GM23248 (cell line): ENCODE data around the gene STK38. TPM values are rescaled to one million over a fixed set of nuclear protein-coding genes. Genes with fewer than 3 reads are reported as not detected.
"Not testable (repeated sequence)": the region's sequence is repeated elsewhere in the genome, so short reads cannot be mapped to it uniquely, and the experiment has no call there.

ENCODE experiments used
- DNase-seq: peaks from one replicate; pipeline ENCODE4 v3.0.0-alpha.2; 2015
- H2AFZ ChIP-seq: fragments of 200-600 bp; sonication (generic); 2 replicates; pipeline ENCODE4 v1.6.1; 2016; ENCODE audit warnings: antibody characterized with exemption
- H3F3A ChIP-seq: fragments of 200-600 bp; sonication (generic); 2 replicates; pipeline ENCODE4 v1.6.1; 2016; ENCODE audit warnings: mild to moderate bottlenecking, antibody characterized with exemption, mixed run types; ENCODE audit not compliant: insufficient read depth
- H3K27ac ChIP-seq: fragments of 200-600 bp; sonication (generic); 2 replicates; pipeline ENCODE4 v1.5.1; 2016; ENCODE audit warnings: mild to moderate bottlenecking
- H3K27me3 ChIP-seq: fragments of 200-600 bp; sonication (generic); replicated peaks from 2 replicates; pipeline ENCODE4 v1.6.1; 2016; ENCODE audit warnings: mild to moderate bottlenecking; ENCODE audit not compliant: insufficient read depth
- H3K36me3 ChIP-seq: fragments of 200-600 bp; sonication (generic); 2 replicates; pipeline ENCODE4 v1.6.1; 2016; ENCODE audit warnings: low read depth, mild to moderate bottlenecking
- H3K4me1 ChIP-seq: fragments of 200-600 bp; sonication (generic); 2 replicates; pipeline ENCODE4 v1.6.1; 2016; ENCODE audit warnings: mild to moderate bottlenecking; ENCODE audit not compliant: insufficient read depth
- H3K4me2 ChIP-seq: fragments of 200-600 bp; sonication (generic); one replicate; pipeline ENCODE4 v1.6.1; 2016; ENCODE audit warnings: mild to moderate bottlenecking; ENCODE audit not compliant: unreplicated experiment
- H3K4me3 ChIP-seq: fragments of 200-600 bp; sonication (generic); 2 replicates; pipeline ENCODE4 v1.5.1; 2016; ENCODE audit warnings: mild to moderate bottlenecking
- H3K79me2 ChIP-seq: fragments of 200-600 bp; sonication (generic); 2 replicates; pipeline ENCODE4 v1.6.1; 2016; ENCODE audit warnings: mild to moderate bottlenecking; ENCODE audit not compliant: insufficient read depth
- H3K9ac ChIP-seq: fragments of 200-600 bp; sonication (generic); 2 replicates; pipeline ENCODE4 v1.6.1; 2016; ENCODE audit warnings: mild to moderate bottlenecking
- H3K9me2 ChIP-seq: fragments of 200-600 bp; sonication (generic); 2 replicates; pipeline ENCODE4 v1.6.1; 2016; ENCODE audit warnings: mixed run types, mild to moderate bottlenecking, moderate library complexity; ENCODE audit not compliant: insufficient read depth
- H3K9me3 ChIP-seq: fragments of 200-600 bp; sonication (generic); one replicate; pipeline ENCODE4 v1.6.1; 2017; ENCODE audit warnings: low read depth
- H4K20me1 ChIP-seq: fragments of 200-600 bp; sonication (generic); 2 replicates; pipeline ENCODE4 v1.6.0; 2016; ENCODE audit not compliant: insufficient read depth
- EZH2 ChIP-seq: fragments of 200-600 bp; sonication (generic); IDR thresholded peaks from 2 replicates; pipeline ENCODE4 v1.6.1; 2018; ENCODE audit warnings: antibody characterized with exemption, mild to moderate bottlenecking; ENCODE audit not compliant: insufficient read depth, poor library complexity, severe bottlenecking
- EZH2phosphoT487 ChIP-seq: fragments of 200-600 bp; sonication (generic); IDR thresholded peaks from 2 replicates; pipeline ENCODE4 v1.6.1; 2018; ENCODE audit warnings: antibody characterized with exemption, moderate library complexity, mild to moderate bottlenecking, low read depth; ENCODE audit not compliant: insufficient read depth
- WGBS, 2 experiments: methylation state at CpG; one replicate each; pipeline ENCODE4 v1.1.6; 2015 to 2017; ENCODE audit warnings: low lambda C conversion rate in 2 of 2, low coverage in 1 of 2; ENCODE audit errors: missing lambda C conversion rate in 2 of 2; 5-methylcytosine and 5-hydroxymethylcytosine counted together
- in situ Hi-C: fragments of 300-500 bp; cut with MboI; formaldehyde crosslinking; loops from 2 replicates; pipeline ENCODE4 v1.15.0; 2020
- polyA plus RNA-seq: library from polyadenylated mRNA; unstranded; fragments of >200 nt; fragmentation: Nextera tagmentation; extraction: Ambion mirVana; gene quantifications from 2 replicates; pipeline ENCODE4 v1.2.1, GENCODE V29; 2016
- total RNA-seq: library from RNA; depleted of rRNA; stranded (reverse); fragments of >200 nt; shearing (Covaris generic); gene quantifications from 2 replicates; pipeline ENCODE4 v1.2.3, GENCODE V29; 2014

STK38 gene
- total and polyA plus RNA-seq, 2 experiments from 2014 or later: 35.6 to 51.1 TPM

DNA sequence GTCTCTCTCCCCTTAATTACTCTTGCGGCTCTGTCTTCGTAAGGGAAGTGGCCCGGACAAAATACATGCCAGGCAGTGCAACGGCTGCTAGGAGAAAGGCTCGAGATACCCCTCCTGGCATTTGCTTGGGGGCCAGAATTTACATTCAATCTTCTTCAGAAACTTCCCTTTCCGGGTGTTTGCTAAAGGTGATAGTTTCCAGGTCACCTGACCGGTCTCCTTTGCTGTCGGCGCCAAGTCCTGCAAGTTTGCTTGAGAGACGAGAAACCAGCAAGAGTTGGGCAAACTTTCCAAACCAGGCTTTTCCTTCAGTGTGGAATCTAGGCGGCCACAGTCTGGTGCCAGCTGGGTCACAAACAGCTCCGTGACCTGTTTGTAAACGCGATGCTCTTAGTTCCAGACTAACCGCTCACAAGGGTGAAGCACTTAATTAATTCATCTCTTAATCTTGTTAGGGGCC is 46.3 kb upstream of the STK38 start:
- WGBS, 2 experiments: 8 to 10% methylated on average over 15 of the region's 15 CpGs
- Histone ChIP-seq H3K36me3 (peaks cover 29% of the 10 kb centered on the region), H3K79me2 (peaks cover 71% of the 10 kb centered on the region), H2AFZ (peak overlapping the region; percentile 97), H3K4me2 (peak overlapping the region; percentile 86), H3K4me3 (peak overlapping the region; percentile 96), H3F3A (peaks cover 48% of the 10 kb centered on the region), H3K27ac (peak overlapping the region; percentile 95), H3K9me2 (no peaks in the 10 kb centered on the region), H3K27me3 (no peaks in the 10 kb centered on the region), H3K4me1 (peaks cover 24% of the 10 kb centered on the region), H4K20me1 (peaks cover 31% of the 10 kb centered on the region), H3K9me3 (no peaks in the 10 kb centered on the region), H3K9ac (peak overlapping the region; percentile 99)
- peak; percentile 63 for DNase-seq
- in situ Hi-C loops: no loop called here
- TF ChIP-seq EZH2phosphoT487 (no peak), EZH2 (no peak)

DNA sequence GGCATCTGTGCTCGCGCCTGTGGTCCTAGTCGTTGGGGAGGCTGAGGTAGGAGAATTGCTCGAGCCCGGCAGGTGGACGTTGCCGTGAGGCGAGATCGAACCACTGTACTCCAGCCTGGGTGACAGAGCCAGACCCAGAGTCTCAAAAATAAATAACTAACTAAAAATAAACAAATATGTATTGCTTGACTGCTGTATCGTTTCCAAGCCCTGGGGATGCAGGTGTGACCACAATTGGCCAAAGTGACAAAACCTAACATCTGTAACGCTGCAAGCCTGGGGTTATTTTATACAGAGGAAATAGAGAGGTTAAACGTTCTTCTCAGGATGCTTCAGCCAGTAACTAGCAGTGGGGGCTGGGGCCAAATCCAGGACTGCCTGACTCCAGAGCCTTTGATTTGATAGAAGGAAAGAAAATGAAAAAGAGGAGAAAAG is 45.0 kb upstream of the STK38 start:
- no peak for DNase-seq
- Histone ChIP-seq H3K4me2 (no peak overlapping the region), H3K27ac (no peak overlapping the region), H3K9me2 (no peaks in the 10 kb centered on the region), H3K36me3 (peaks cover 16% of the 10 kb centered on the region), H3K27me3 (no peaks in the 10 kb centered on the region), H3K4me1 (peaks cover 16% of the 10 kb centered on the region), H4K20me1 (peaks cover 19% of the 10 kb centered on the region), H3K79me2 (peaks cover 57% of the 10 kb centered on the region), H3K9ac (no peak overlapping the region), H2AFZ (no peak overlapping the region), H3K4me3 (no peak overlapping the region), H3K9me3 (no peaks in the 10 kb centered on the region), H3F3A (peaks cover 37% of the 10 kb centered on the region)
- TF ChIP-seq EZH2phosphoT487 (no peak), EZH2 (no peak)
- in situ Hi-C loops: no loop called here
- WGBS, 2 experiments: 96 to 99% methylated on average over 12 of the region's 12 CpGs

DNA sequence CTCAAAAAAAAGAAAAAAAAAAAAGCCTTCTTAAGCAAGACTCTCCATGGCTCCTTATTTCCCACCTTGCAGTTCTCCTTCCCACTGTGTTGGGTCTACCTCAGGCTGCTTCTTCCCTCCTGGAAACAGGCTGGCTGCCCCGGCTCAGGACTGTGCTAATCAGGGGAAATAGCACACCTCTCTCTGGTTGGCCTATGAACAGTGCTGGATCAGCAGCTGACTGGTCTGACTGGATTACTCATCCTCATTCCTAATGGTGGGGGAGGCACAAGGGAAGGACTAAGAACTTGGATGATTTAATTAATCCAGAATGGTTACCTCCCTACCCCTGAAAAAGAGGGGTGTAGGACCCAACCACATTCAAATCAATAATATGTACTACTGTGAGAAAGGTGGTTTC is 43.0 kb upstream of the STK38 start:
- in situ Hi-C loops: no loop called here
- peaks cover 18% of the 10 kb centered on the region for H3K4me1 ChIP-seq
- H3K9ac ChIP-seq: no peak overlapping the region
- H4K20me1 ChIP-seq: 0 out of 2 replicates have a peak, but pooled peaks cover under 1% of the 10 kb centered on the region
- peak overlapping the region; percentile 19; the same call in 1 of the 2 replicates for H3K27ac ChIP-seq
- H3K36me3 ChIP-seq: 0 out of 2 replicates have a peak, but pooled peaks cover 4% of the 10 kb centered on the region
- no peak for TF ChIP-seq EZH2phosphoT487
- TF ChIP-seq EZH2: no peak
- 8 to 10% methylated on average over 1 of the region's 1 CpG for WGBS, 2 experiments
- peaks cover 18% of the 10 kb centered on the region for H3F3A ChIP-seq
- no peak overlapping the region for H3K4me2 ChIP-seq
- peak; percentile 87 for DNase-seq
- H3K79me2 ChIP-seq: peaks cover 37% of the 10 kb centered on the region
- H3K9me3 ChIP-seq: no peaks in the 10 kb centered on the region
- peak overlapping the region; percentile 42; the same call in 1 of the 2 replicates for H2AFZ ChIP-seq
- no peaks in the 10 kb centered on the region for H3K9me2 ChIP-seq
- H3K27me3 ChIP-seq: no peaks in the 10 kb centered on the region
- H3K4me3 ChIP-seq: no peak overlapping the region

DNA sequence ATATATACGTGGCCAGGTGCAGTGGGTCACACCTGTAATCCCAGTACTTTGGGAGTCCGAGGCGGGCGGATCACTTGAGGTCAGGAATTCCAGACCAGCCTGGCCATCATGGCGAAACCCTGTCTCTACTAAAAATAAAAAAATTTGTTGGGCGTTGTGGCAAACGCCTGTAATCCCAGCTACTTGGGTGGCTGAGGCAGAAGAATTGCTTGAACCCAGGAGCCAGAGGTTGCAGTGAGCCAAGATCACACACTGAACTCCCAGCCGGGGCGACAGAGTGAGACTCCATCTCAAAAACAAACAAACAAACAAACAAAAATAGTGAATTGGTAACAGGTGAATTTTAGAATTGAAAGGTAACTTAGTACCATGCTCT is 41.7 kb upstream of the STK38 start:
- DNase-seq, H2AFZ ChIP-seq, H4K20me1 ChIP-seq, H3K9me2 ChIP-seq, H3K9me3 ChIP-seq, H3K36me3 ChIP-seq, H3K4me2 ChIP-seq, H3K9ac ChIP-seq, in situ Hi-C loops, H3K27me3 ChIP-seq, H3K27ac ChIP-seq, H3K4me3 ChIP-seq: not testable (repeated sequence)
- peaks cover 24% of the 10 kb centered on the region for H3K4me1 ChIP-seq
- 85 to 88% methylated on average over 9 of the region's 9 CpGs for WGBS, 2 experiments
- H3F3A ChIP-seq: peaks cover 14% of the 10 kb centered on the region
- H3K79me2 ChIP-seq: peaks cover 26% of the 10 kb centered on the region

DNA sequence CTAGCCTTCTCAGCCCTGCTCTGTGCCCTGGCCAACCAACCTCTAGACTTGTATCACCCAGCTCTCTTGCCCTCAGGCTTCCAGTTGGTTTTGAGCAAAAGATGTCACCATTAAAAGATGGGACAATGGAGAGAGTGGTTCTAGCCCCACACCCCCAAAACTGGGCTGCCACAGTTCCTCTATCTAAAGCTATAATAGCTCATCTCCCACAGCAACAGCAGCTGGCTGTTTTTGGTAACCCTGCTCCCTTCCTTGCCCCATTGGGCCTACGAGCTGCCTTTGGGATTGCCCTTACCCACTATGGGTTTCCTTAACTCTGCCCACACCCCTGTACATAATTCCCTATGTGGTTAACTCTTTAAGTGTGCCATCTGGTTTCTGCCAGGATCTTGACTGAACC is 39.3 kb upstream of the STK38 start:
- DNase-seq: no peak
- Histone ChIP-seq H3K9ac (no peak overlapping the region), H3K36me3 (no peaks in the 10 kb centered on the region), H3K9me3 (no peaks in the 10 kb centered on the region), H4K20me1 (no peaks in the 10 kb centered on the region), H3F3A (peaks cover 6% of the 10 kb centered on the region), H3K9me2 (no peaks in the 10 kb centered on the region), H3K4me3 (no peak overlapping the region), H3K27ac (no peak overlapping the region), H3K27me3 (no peaks in the 10 kb centered on the region), H3K4me2 (no peak overlapping the region), H2AFZ (no peak overlapping the region), H3K4me1 (peaks cover 20% of the 10 kb centered on the region), H3K79me2 (peaks cover 11% of the 10 kb centered on the region)
- TF ChIP-seq EZH2phosphoT487 (no peak), EZH2 (no peak)
- 53 to 87% methylated on average over 1 of the region's 1 CpG for WGBS, 2 experiments
- in situ Hi-C loops: no loop called here
